GM12864 (cell line): Measurements from ENCODE around the gene DVL1.

Source experiments
- DNase-seq: peaks from one replicate; pipeline ENCODE4 v3.0.0-alpha.2; 2011; ENCODE audit warnings: low read depth
- H3K4me3 ChIP-seq: 2 replicates; pipeline ENCODE4 v1.5.1; 2011; ENCODE audit warnings: mild to moderate bottlenecking, low read depth, low read length, control low read depth
- TF ChIP-seq, protein P1 (sequence below): IDR thresholded peaks from 2 replicates; pipeline ENCODE4 v1.5.1; 2011; ENCODE audit warnings: low read depth, mild to moderate bottlenecking, moderate library complexity, low read length, control low read depth, inconsistent platforms; ENCODE audit errors: missing control alignments

DVL1 gene

GRCh38 chr1:1359664-1360468 is 10.6 kb upstream of the DVL1 start:
- no peak overlapping the region for H3K4me3 ChIP-seq
- TF ChIP-seq, protein P1, sequence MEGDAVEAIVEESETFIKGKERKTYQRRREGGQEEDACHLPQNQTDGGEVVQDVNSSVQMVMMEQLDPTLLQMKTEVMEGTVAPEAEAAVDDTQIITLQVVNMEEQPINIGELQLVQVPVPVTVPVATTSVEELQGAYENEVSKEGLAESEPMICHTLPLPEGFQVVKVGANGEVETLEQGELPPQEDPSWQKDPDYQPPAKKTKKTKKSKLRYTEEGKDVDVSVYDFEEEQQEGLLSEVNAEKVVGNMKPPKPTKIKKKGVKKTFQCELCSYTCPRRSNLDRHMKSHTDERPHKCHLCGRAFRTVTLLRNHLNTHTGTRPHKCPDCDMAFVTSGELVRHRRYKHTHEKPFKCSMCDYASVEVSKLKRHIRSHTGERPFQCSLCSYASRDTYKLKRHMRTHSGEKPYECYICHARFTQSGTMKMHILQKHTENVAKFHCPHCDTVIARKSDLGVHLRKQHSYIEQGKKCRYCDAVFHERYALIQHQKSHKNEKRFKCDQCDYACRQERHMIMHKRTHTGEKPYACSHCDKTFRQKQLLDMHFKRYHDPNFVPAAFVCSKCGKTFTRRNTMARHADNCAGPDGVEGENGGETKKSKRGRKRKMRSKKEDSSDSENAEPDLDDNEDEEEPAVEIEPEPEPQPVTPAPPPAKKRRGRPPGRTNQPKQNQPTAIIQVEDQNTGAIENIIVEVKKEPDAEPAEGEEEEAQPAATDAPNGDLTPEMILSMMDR, result no peak
- no peak for DNase-seq

- TF ChIP-seq, protein P1, result no peak
- DNase-seq, result no peak
Observed at GRCh38 chr1:1359308-1359663, 10.1 kb upstream of the DVL1 start.

DNA sequence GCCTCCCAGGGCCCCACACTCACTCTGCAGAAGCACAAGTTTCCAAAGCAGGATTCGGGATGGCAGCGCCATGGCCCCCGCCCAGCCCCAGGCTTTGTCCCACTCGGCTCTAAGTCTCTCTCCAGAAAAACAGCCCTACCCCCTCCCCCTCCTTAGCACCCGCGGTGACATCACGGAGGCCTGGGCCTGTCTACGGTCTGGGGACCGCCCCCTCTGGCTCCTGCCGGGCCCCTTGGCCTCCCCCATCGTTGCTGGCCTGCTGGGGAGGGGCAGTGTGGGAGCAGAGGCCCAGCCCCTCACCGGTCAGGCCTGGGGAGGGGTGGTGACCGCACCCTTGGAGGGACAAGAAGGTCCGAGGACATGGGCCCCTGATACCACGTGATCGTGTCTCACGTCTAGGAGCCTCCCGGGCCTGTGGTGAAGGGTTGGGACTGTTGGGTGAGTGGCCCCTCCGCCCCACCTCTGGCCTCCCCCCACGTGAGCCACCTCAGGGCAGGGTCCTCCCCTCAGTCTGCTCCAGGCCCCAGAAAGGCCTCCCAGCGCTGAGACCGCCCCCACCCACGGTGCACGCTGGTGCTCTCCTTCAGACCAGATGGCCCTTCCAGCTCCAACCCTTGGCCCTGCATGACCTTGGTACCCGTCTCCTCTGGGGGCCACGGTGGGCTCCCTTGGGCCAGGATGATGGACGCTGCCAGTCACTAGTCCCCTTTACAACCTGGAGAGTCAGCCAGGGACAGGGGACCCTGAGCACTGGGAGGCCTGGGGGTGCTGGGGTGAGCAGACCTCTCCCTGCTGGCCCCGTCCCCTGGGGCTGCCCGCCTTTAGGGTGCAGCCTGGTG is 9.4 kb upstream of the DVL1 start, which contains the start of gene MXRA8:
MXRA8 (minus strand) TSS at position 123 of the 839 bp plus-strand sequence; CDS start at position 72, 51 bp downstream.
- TF ChIP-seq, protein P1, result no peak
- no peak for DNase-seq
- H3K4me3 ChIP-seq, result no peak within 1 kb of the TSS

More at GRCh38 chr1:1359308-1359663, 10.1 kb upstream of the DVL1 start:
- no peak overlapping the region for H3K4me3 ChIP-seq

DNA sequence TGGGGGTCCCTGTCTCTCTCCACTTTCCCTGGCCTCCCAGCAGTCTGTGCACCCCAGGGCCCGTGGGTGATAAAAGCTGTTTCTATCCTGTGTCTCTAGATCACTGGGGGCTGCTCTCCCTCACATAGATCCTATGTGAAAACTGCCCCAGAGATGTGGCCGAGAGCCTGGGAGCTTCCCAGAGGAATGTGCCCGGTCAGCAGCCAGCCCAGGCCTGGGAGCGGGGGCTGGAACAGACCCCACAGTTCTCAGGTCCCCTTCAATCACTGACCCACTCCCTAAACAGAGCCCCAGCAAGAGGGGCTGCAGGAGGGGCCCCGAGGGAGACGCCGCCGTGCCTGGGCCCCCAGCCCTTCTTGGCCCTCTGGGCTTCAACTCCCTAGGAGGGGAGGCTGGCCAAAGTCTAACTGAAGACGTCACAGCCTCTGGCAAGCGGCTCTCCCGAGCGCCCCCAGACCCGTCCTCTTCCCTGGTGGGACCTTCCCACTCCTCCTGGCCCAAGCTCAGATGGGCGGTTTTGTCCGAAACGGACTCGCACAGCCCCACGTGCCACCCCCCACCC is 8.7 kb upstream of the DVL1 start:
- DNase-seq, result no peak
- H3K4me3 ChIP-seq, result no peak overlapping the region
- TF ChIP-seq, protein P1, result no peak

DNA sequence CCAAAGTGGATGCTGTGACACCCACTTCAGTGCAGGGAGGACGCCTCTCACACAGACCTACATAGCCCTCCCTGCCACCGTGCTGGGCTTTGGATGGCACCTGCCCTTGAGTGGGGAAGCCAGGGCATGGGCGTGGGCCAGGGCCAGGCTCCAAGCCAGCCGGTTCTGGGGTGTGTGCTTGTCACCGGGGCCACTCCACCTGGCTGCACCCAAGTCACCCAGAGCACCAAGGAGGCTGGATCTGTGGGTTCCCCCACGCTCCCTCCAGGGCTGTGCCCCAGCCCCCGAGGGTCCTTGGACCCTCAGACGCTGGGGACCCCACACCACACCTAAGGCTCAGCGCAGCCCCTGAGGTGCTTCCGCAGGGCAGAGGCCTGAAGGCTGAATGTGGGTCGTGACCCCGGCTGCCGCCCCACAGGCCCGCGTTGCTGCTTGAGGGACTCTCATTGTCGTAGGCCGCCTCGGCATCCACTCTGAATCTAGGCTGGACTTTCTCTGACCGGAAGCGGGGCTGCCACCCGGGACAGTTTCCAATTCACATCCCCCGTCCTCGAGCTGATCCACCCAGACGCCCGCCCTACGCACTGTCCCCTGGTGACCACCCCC is 7.7 kb upstream of the DVL1 start:
- no peak overlapping the region for H3K4me3 ChIP-seq
- no peak for DNase-seq
- TF ChIP-seq, protein P1, result no peak

GRCh38 chr1:1356166-1356795 is 7.1 kb upstream of the DVL1 start:
- no peak for DNase-seq
- TF ChIP-seq, protein P1, result no peak
- no peak overlapping the region for H3K4me3 ChIP-seq
